ENCODE data around the gene CEACAM8.

DNA sequence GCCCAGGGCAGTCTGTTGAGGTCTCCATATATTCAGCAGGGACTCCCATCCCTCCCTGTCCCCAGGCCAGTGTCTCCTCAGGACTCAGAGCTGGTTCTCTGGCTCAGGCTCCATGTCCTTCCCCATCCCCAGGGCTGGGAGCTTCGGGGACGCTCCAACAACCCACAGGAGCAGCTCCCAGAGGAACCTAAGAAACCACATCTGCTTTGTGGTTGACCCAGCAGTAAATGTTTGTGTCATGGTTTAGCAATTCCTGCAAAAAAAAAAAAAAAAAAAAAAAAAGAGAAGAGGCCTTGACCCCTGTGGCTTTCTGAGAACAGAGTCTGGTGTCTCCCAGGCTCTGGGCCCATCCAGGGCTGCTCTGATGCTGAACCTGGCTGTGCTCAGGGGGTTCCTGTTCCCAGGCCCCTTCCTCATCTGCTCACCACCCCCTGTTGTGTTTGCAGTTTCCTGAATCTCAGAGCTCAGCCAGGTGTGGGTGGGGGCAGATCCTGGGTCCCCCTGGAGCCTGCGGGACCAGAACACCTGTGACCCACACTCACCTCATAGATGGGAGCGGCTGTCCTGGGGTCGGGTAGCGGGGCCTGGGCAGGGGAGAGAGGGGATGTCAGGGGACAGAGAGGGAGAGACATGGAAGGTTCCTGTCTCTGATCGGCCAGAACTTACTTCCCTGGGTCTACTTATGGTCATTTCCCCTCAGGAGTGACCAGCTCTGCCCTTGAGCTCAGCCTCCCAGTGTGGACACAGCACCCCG lies 41.3 kb downstream of the CEACAM8 start:
- TF ChIP-seq, protein P1, sequence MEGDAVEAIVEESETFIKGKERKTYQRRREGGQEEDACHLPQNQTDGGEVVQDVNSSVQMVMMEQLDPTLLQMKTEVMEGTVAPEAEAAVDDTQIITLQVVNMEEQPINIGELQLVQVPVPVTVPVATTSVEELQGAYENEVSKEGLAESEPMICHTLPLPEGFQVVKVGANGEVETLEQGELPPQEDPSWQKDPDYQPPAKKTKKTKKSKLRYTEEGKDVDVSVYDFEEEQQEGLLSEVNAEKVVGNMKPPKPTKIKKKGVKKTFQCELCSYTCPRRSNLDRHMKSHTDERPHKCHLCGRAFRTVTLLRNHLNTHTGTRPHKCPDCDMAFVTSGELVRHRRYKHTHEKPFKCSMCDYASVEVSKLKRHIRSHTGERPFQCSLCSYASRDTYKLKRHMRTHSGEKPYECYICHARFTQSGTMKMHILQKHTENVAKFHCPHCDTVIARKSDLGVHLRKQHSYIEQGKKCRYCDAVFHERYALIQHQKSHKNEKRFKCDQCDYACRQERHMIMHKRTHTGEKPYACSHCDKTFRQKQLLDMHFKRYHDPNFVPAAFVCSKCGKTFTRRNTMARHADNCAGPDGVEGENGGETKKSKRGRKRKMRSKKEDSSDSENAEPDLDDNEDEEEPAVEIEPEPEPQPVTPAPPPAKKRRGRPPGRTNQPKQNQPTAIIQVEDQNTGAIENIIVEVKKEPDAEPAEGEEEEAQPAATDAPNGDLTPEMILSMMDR (tag by site-specific recombination; IDR thresholded peaks at IDR 0.05), result no peak
- no peak for TF ChIP-seq ZNF138 (tag by site-specific recombination; IDR thresholded peaks at IDR 0.05; ENCODE audit: borderline replicate concordance)
- no peak for TF ChIP-seq HOXA7 (CRISPR knock-in tag; IDR thresholded peaks at IDR 0.05; ENCODE audit: borderline replicate concordance)
- no peak for TF ChIP-seq ZNF555 (tag by site-specific recombination; conservative IDR thresholded peaks at IDR 0.05)
- no peak for TF ChIP-seq MZF1 (tag by site-specific recombination; IDR thresholded peaks at IDR 0.05; ENCODE audit: borderline replicate concordance)
- TF ChIP-seq MYNN (tag by site-specific recombination; IDR thresholded peaks at IDR 0.05; ENCODE audit: borderline replicate concordance), result no peak
- TF ChIP-seq, protein P2, sequence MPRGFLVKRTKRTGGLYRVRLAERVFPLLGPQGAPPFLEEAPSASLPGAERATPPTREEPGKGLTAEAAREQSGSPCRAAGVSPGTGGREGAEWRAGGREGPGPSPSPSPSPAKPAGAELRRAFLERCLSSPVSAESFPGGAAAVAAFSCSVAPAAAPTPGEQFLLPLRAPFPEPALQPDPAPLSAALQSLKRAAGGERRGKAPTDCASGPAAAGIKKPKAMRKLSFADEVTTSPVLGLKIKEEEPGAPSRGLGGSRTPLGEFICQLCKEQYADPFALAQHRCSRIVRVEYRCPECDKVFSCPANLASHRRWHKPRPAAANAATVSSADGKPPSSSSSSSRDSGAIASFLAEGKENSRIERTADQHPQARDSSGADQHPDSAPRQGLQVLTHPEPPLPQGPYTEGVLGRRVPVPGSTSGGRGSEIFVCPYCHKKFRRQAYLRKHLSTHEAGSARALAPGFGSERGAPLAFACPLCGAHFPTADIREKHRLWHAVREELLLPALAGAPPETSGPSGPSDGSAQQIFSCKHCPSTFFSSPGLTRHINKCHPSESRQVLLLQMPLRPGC (tag by site-specific recombination; IDR thresholded peaks at IDR 0.05), result no peak
- TF ChIP-seq ZNF274 (IDR thresholded peaks at IDR 0.05; ENCODE audit: low read length), result no peak
- TF ChIP-seq ZNF274 (tag by site-specific recombination; IDR thresholded peaks at IDR 0.05; ENCODE audit: borderline replicate concordance), result no peak
- TF ChIP-seq, protein P3, sequence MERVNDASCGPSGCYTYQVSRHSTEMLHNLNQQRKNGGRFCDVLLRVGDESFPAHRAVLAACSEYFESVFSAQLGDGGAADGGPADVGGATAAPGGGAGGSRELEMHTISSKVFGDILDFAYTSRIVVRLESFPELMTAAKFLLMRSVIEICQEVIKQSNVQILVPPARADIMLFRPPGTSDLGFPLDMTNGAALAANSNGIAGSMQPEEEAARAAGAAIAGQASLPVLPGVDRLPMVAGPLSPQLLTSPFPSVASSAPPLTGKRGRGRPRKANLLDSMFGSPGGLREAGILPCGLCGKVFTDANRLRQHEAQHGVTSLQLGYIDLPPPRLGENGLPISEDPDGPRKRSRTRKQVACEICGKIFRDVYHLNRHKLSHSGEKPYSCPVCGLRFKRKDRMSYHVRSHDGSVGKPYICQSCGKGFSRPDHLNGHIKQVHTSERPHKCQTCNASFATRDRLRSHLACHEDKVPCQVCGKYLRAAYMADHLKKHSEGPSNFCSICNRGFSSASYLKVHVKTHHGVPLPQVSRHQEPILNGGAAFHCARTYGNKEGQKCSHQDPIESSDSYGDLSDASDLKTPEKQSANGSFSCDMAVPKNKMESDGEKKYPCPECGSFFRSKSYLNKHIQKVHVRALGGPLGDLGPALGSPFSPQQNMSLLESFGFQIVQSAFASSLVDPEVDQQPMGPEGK (tag by site-specific recombination; IDR thresholded peaks at IDR 0.05), result no peak
- TF ChIP-seq ZFP69B (tag by site-specific recombination; IDR thresholded peaks at IDR 0.05), result no peak
- TF ChIP-seq, protein P4, sequence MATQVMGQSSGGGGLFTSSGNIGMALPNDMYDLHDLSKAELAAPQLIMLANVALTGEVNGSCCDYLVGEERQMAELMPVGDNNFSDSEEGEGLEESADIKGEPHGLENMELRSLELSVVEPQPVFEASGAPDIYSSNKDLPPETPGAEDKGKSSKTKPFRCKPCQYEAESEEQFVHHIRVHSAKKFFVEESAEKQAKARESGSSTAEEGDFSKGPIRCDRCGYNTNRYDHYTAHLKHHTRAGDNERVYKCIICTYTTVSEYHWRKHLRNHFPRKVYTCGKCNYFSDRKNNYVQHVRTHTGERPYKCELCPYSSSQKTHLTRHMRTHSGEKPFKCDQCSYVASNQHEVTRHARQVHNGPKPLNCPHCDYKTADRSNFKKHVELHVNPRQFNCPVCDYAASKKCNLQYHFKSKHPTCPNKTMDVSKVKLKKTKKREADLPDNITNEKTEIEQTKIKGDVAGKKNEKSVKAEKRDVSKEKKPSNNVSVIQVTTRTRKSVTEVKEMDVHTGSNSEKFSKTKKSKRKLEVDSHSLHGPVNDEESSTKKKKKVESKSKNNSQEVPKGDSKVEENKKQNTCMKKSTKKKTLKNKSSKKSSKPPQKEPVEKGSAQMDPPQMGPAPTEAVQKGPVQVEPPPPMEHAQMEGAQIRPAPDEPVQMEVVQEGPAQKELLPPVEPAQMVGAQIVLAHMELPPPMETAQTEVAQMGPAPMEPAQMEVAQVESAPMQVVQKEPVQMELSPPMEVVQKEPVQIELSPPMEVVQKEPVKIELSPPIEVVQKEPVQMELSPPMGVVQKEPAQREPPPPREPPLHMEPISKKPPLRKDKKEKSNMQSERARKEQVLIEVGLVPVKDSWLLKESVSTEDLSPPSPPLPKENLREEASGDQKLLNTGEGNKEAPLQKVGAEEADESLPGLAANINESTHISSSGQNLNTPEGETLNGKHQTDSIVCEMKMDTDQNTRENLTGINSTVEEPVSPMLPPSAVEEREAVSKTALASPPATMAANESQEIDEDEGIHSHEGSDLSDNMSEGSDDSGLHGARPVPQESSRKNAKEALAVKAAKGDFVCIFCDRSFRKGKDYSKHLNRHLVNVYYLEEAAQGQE (tag by site-specific recombination; IDR thresholded peaks at IDR 0.05), result no peak
- TF ChIP-seq ZBTB8A (tag by site-specific recombination; IDR thresholded peaks at IDR 0.05), result no peak

Data from HEK293 (cell line).